Islet of Langerhans (tissue), 1 donor: ENCODE data around the gene DBNDD1.
"Not testable (repeated sequence)": the region's sequence is repeated elsewhere in the genome, so short reads cannot be mapped to it uniquely, and the experiment has no call there.

Source experiments
- FAIRE-seq: peaks from one replicate; lab custom pipeline; 2011; peaks lifted over from hg19 to GRCh38; lab: Jason Lieb, UNC

DBNDD1 gene, protein sequence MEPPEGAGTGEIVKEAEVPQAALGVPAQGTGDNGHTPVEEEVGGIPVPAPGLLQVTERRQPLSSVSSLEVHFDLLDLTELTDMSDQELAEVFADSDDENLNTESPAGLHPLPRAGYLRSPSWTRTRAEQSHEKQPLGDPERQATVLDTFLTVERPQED

GRCh38 chr16:90018652-90019542, at the start of gene DBNDD1:
TSS of gene DBNDD1 (minus strand) at chr16:90019456. CDS start at chr16:90019341, 115 bp downstream.
- no peak for FAIRE-seq

DNA sequence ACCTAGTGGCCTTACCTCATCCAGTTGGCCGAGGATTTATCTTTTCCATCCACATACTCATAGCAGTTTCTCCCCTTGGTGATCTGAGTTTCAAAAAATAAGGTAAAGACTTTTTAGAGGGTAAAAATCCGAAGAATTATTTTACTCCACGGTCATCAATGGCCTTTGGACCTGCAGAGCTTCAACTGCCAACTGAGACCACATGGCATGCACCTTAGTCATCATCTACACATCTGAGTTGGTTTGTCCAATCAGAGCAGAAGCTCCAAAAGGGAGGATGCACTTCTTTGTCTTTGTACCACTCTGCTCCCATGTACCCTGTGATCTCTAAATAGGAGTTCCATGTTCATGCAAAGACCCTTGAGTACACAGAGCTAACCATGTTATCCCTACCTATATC, 42.2 kb upstream of the DBNDD1 start:
- FAIRE-seq = no peak

DNA sequence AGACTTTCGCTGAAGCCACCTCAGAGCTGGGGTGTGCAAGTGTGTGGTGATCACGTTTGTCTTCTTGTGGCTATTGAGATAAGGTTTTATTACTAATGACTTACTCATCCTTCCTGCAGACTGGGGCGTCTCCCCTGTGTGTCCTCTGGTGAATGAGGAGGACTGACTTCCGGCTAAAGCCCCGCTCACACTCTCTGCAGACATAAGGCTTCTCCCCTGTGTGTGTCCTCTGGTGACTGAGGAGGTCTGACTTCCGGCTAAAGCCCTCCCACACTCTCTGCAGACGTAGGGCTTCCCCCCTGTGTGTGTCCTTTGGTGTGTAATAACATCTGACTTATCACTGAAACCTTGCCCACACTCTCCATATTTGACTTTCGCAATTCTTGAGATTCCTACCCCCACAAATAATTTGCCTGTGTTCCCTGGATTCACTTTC, 38.5 kb upstream of the DBNDD1 start:
- FAIRE-seq = no peak

DNA sequence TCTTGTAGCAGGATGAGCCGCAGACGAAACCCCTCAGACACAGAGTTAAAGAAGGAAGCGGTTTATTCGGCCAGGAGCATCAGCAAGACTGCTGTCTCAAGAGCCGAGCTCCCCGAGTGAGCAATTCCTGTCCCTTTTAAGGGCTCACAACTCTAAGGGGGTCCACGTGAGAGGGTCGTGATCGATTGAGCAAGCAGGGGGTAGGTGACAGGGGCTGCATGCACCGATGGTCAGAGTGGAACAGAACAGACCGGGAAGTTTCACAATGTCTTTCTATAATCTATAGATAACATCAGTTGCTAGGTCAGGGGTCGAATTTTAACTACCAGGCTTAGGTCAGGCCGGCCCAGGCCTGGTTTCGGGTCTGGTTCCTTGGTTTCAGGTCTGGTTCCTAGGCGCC, 37.3 kb upstream of the DBNDD1 start:
- not testable (repeated sequence) for FAIRE-seq

DNA sequence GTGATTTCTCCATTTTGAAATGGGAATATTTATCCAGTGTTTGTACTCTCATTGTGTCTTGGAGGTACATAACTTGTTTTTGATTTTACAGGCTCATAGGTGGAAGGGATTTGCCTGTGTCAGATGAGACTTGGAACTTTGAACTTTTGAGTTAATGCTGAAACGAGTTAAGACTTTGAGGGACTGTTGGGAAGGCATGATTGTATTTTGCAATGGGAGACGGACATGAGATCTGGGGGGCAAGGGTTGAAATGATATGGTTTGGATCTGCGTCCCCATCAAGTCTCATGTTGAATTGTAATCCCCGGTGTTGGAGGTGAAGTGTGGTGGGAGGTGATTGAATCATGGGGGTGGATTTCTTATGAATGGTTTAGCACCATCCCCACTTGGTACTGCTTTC, 36.1 kb upstream of the DBNDD1 start:
- FAIRE-seq = no peak

- no peak for FAIRE-seq
Measured at GRCh38 chr16:90054554-90054953, 35.3 kb upstream of the DBNDD1 start.

DNA sequence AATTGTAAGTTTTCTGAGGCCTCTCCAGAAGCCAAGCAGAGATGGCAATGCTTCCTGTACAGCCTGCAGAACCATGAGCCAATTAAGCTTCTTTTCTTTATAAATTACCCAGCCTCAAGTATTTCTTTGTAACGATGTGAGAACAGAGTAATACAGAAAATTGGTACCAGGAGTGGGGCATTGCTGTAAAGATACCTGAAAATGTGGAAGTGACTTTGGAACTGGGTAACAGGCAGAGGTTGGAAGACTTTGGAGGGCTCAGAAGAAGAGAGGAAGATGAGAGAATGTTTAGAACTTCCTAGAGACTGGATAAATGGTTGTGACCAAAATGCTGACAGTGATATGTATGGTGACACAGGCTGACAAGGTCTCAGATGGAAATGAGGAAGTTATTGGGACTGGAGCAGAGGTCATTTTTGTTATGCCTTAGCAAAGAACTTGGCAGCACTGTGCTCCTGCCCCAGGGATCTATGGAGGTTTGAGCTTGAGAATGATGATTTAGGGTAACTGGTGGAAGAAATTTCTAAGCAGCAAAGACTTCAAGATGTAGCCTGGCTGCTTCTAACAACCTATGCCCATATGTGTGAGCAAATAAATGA, 34.7 kb upstream of the DBNDD1 start:
- FAIRE-seq = no peak

DNA sequence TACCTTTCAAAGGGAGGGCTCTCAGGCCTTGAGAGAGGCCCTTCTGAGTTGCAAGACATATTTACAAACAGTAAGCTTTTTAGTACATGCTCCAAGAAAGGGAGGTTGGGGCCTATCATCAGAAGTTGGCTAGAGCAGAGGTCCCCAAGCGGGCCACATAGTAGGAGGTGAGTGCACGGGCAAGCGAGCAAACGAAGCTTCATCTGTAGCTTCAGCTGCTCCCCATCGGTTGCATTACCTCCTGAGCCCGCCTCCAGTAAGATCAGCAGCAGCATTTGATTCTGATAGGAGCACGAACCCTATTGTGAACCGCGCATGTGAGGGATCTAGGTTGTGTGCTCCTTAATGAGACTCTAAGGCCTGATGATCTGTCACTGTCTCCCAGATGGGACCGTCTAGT, 31.7 kb upstream of the DBNDD1 start:
- no peak for FAIRE-seq

DNA sequence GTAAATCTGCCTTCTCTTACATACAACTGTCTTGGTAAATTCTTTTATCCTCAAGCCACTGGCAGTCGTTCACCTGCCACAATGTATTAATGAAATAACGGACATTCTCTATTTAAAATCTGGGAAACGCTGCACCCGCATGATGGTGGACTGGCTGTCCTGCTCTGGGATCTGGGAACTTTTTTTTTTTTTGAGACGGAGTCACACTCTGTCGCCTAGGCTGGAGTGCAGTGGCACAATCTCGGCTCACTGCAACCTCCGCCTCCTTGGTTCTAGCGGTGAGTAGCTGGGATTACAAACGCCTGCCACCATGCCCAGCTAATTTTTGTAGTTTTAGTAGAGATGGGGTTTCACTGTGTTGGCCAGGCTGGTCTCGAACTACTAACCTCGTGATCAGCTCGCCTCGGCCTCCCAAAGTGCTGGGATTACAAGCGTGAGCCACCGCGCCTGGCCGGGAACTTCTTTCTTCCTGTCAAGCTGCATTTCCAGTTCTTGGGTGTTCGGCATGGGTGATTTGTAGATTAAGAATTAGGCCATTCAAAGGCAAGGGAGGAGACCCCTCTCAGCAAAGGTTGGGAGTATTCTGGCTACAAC, 29.6 kb upstream of the DBNDD1 start:
- FAIRE-seq = no peak

GRCh38 chr16:90048347-90048722, 29.1 kb upstream of the DBNDD1 start:
- no peak for FAIRE-seq

DNA sequence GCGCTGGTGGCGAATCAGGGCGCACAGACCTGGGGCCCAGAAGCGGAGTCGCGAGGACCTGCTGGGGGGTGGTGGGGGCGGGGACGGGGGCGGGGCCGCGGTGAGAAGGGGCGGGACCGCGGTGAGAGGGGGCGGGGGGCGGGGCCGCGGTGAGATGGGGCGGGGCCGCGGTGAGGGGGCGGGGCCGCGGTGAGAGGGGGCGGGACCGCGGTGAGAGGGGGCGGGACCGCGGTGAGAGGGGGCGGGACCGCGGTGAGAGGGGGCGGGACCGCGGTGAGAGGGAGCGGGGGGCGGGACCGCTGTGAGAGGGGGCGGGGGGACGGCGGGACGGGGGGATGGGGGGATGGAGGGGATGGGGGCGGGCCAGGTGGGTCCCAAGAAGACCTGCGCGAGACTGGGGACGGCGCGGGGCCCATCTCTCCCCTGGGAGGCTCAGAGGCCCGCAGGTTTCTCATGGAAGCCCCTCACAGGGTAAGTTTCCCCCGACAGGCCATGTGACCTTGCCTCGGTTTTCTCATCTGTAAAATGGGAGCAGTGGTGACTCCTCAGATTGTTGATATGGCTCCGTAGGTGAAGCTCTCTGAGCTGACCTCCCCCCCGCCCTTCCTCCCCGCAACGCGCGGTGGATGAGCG, 28.6 kb upstream of the DBNDD1 start:
- no peak for FAIRE-seq

DNA sequence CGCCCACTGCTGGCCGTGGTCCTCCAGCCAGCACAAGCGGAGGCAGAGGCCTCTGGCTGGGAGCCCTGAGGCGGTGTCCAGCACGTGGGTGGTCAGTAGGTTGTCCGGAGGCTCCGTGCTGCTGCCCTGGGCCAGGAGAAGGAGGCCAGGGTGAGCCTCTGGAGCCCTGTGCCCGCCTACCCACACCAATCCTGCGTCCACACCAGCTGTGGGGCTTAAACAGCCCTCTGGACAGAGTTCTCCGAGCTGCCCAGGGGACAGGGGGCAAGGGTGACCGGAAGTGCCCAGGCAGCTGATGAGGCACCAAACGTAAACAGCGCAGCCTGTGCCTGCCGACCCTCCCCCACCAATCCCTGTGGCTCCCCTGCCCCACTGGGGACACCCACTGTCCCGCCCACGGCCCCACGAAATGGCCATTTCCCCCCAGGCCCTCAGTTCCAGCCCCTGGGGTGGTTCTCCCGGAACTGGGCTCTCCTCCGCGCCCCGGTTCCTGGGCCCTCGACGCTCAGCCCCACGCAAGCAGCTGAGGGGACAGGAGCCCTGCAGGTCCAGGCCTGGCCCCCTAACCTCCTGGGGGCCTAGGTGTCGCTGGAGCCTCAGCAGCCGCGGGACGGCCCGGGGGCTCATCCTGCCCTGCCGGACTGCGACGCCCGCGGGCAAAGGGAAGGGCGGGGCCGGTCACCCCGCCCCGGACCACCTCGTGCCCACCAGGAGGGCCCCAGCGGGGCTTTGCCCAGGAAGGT, 27.9 kb upstream of the DBNDD1 start:
- FAIRE-seq = no peak

GRCh38 chr16:90046122-90046970, 27.1 kb upstream of the DBNDD1 start:
- no peak for FAIRE-seq

DNA sequence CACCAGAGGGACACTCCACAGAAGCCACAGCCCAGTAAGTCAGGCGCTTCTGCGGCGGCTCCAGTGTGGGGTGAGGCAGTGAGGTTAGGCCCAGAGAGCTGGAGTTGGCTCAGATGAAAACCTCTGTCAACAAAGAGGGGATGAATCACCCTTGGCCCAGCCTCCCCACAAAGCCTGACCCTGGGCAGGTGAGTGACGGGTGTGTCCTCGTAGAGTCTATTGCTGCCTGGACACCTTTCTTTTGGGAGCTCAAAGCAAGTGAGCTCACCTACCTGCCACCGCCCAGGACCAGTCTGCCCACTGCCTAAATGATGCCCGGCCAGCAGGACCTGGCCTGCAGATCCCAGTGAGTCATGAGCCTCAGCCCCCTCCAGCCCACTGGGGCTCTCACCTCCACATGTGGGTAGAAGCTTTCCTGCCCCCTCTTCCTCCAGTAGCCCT, 24.9 kb upstream of the DBNDD1 start:
- no peak for FAIRE-seq

DNA sequence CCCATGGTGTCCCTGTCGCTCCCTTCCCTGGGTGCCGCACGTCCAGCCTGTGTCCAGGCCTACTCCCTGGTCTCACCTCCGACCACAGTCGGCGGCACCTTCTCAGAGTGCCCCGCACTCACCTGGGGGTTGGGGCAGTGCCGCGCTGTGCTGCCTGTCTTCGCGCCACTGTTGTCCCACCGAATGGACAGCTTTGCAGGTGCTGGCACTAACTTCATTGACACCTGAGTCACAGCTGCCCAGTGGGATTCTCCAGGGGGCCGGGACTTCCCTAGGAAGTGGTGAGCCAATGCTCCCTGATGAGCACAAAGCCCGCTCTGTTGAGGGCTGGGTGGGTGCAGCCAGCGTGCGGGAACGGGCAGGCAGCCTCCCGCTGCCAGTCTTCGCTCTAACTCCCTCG, 24.3 kb upstream of the DBNDD1 start:
- FAIRE-seq = no peak

DNA sequence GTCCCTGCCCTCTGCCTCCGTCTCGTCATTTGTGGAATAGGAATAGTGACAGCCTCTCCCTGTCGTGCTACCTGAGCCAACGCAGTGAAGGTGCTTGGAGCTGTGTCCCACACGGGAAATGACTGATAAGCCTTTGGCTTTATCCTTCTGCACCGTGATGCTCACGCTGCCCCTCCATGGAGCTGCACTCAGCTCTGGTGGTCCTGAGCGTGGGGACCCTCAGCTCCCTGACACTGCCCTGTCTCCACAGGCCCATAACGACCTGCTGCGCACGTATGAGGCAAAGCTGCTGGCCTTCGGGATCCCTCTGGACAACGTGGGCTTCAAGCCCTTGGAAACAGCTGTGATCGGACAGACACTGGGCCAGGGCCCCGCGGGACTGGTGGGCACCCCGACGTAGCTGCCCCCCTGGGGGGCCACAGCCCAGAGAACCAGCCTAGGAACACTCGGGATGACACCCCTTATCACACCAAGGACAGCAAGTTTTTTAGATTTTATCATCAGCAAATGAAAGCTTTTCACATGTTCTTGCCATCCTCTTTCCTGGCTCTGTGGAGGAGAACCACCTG, 23.8 kb upstream of the DBNDD1 start:
- no peak for FAIRE-seq

DNA sequence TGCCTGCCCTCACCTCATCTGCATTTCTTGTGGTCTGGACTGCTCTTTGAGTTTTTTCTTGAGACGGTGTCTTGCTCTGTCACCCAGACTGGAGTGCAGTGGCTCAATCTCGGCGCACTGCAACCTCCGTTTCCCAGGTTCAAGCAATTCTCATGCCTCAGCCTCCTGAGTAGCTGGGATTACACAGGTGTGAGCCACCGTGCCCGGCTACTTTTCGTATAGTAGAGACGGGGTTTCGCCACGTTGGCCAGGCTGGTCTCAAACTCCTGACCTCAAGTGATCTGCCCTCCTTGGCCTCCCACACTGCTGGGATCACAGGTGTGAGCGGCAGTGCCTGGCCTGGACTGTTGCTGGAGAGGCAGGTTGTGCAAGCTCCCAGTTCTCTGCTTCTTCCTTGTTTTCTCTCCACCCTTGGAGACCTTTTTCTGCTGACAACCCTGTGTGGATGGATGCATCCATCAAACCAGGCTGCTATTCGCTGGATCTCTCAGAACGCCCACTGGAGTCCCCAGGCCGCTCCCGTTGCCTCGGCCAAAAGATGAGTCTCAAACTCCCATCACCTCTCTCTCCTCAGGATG, 22.7 kb upstream of the DBNDD1 start:
- FAIRE-seq = no peak

- FAIRE-seq = no peak
Measured at GRCh38 chr16:90040152-90041023, 21.1 kb upstream of the DBNDD1 start.

DNA sequence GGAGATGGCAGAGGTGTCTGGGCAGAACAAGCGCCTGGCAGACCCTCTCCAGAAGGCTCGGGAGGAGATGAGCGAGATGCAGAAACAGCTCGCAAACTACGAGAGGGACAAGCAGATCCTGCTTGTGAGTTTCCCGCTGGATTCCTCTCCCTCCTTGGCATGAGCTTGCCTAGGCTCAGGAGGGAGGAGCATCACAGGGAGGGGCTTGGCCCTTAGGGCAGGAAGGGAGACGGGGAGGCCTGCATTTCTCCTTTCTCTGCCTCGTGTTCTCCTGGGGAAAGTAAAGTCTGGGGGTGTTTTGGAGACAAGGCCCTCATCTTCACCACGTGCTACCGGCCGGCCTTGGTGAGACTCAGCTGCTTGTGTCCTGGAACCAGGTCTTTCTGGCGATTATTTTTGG, 18.0 kb upstream of the DBNDD1 start:
- FAIRE-seq = no peak
